GM23338 (cell line): Measurements from ENCODE around the gene DUSP8. TPM values are rescaled to one million over a fixed set of nuclear protein-coding genes. Genes with fewer than 3 reads are reported as not detected.
"Not testable (repeated sequence)": the region's sequence is repeated elsewhere in the genome, so short reads cannot be mapped to it uniquely, and the experiment has no call there.

ENCODE experiments used
- ATAC-seq: fragments of 200-7000 bp; cut with Tn5 transposase; 3 replicates; pipeline ENCODE4 v1.9.1; 2020
- DNase-seq: peaks from one replicate; pipeline ENCODE4 v3.0.0-alpha.2; 2015; ENCODE audit warnings: low spot score
- H2AFZ ChIP-seq: fragments of 200-600 bp; sonication (generic); 2 replicates; pipeline ENCODE4 v1.8.0; 2016; ENCODE audit warnings: antibody characterized with exemption, mild to moderate bottlenecking, moderate library complexity
- H3F3A ChIP-seq: fragments of 200-600 bp; sonication (generic); replicated peaks from 2 replicates; pipeline ENCODE4 v1.8.0; 2017; ENCODE audit warnings: antibody characterized with exemption, mixed run types, low read depth
- H3K27ac ChIP-seq: fragments of 200-600 bp; sonication (generic); 2 replicates; pipeline ENCODE4 v1.6.1; 2016; ENCODE audit warnings: low read depth
- H3K27me3 ChIP-seq: fragments of 200-600 bp; sonication (generic); 2 replicates; pipeline ENCODE4 v1.8.0; 2016; ENCODE audit warnings: mild to moderate bottlenecking, mixed run types, moderate library complexity; ENCODE audit not compliant: insufficient read depth
- H3K36me3 ChIP-seq: fragments of 200-600 bp; sonication (generic); 2 replicates; pipeline ENCODE4 v1.8.0; 2016; ENCODE audit warnings: mild to moderate bottlenecking; ENCODE audit not compliant: insufficient read depth
- H3K4me1 ChIP-seq: fragments of 200-600 bp; sonication (generic); 2 replicates; pipeline ENCODE4 v1.8.0; 2016; ENCODE audit warnings: mild to moderate bottlenecking, moderate library complexity; ENCODE audit not compliant: insufficient read depth
- H3K4me2 ChIP-seq: fragments of 200-600 bp; sonication (generic); 2 replicates; pipeline ENCODE4 v1.7.1; 2017; ENCODE audit warnings: mixed run types
- H3K4me3 ChIP-seq: fragments of 200-600 bp; sonication (generic); 2 replicates; pipeline ENCODE4 v1.6.1; 2016; ENCODE audit warnings: mixed run types
- H3K79me2 ChIP-seq: fragments of 200-600 bp; sonication (generic); replicated peaks from 2 replicates; pipeline ENCODE4 v1.8.0; 2017; ENCODE audit warnings: mild to moderate bottlenecking; ENCODE audit not compliant: insufficient read depth
- H3K9me2 ChIP-seq: fragments of 200-600 bp; sonication (generic); 2 replicates; pipeline ENCODE4 v1.8.0; 2017; ENCODE audit not compliant: insufficient read depth
- H4K20me1 ChIP-seq: fragments of 200-600 bp; sonication (generic); replicated peaks from 2 replicates; pipeline ENCODE4 v1.8.0; 2017; ENCODE audit warnings: mild to moderate bottlenecking; ENCODE audit not compliant: insufficient read depth
- H3K27ac Mint-ChIP-seq: 2 replicates; pipeline ENCODE4 v1.8.0; 2020; ENCODE audit warnings: inconsistent platforms, mild to moderate bottlenecking, moderate library complexity, mixed read lengths
- H3K27me3 Mint-ChIP-seq: 3 replicates; pipeline ENCODE4 v1.8.0; 2022; ENCODE audit warnings: low read depth, mild to moderate bottlenecking, moderate library complexity, mixed read lengths, inconsistent platforms; ENCODE audit not compliant: insufficient read depth, poor library complexity
- H3K36me3 Mint-ChIP-seq: 3 replicates; pipeline ENCODE4 v1.8.0; 2021; ENCODE audit warnings: low read depth, mild to moderate bottlenecking, inconsistent platforms, moderate library complexity, mixed read lengths
- H3K4me1 Mint-ChIP-seq: 3 replicates; pipeline ENCODE4 v1.8.0; 2020; ENCODE audit warnings: mild to moderate bottlenecking, inconsistent platforms, mixed read lengths
- H3K4me3 Mint-ChIP-seq: 3 replicates; pipeline ENCODE4 v1.8.0; 2021; ENCODE audit warnings: moderate library complexity, mild to moderate bottlenecking, inconsistent platforms, mixed read lengths
- H3K9me3 Mint-ChIP-seq: 3 replicates; pipeline ENCODE4 v1.8.0; 2020; ENCODE audit warnings: moderate library complexity, mild to moderate bottlenecking, inconsistent platforms, mixed read lengths
- CTCF ChIP-seq, 2 experiments: fragments of 200-600 bp in 1 of 2; sonication (generic) in 1 of 2; conservative IDR thresholded peaks; 2 replicates each; pipeline versions ENCODE4 v1.5.1 to v1.6.1; 2016 to 2017; ENCODE audit warnings: antibody characterized with exemption in 2 of 2, low read depth in 2 of 2, mild to moderate bottlenecking in 2 of 2, moderate library complexity in 1 of 2
- EZH2 ChIP-seq: fragments of 200-600 bp; sonication (generic); IDR thresholded peaks from one replicate; pipeline ENCODE4 v1.8.0; 2017; ENCODE audit warnings: antibody characterized with exemption, mild to moderate bottlenecking, low read depth; ENCODE audit not compliant: unreplicated experiment
- EZH2phosphoT487 ChIP-seq: fragments of 200-600 bp; sonication (generic); IDR thresholded peaks from one replicate; pipeline ENCODE4 v1.8.1; 2018; ENCODE audit warnings: antibody characterized with exemption; ENCODE audit not compliant: unreplicated experiment
- NANOG ChIP-seq: IDR thresholded peaks from 2 replicates; pipeline ENCODE4 v1.6.1; 2016; ENCODE audit warnings: antibody characterized with exemption, borderline replicate concordance
- POLR2AphosphoS5 ChIP-seq: IDR thresholded peaks from 2 replicates; pipeline ENCODE4 v1.6.1; 2016; ENCODE audit warnings: antibody characterized with exemption, low read depth
- REST ChIP-seq: IDR thresholded peaks from one replicate; pipeline ENCODE4 v1.6.1; 2018; ENCODE audit warnings: antibody characterized with exemption; ENCODE audit not compliant: unreplicated experiment
- STAT1 ChIP-seq: IDR thresholded peaks from one replicate; pipeline ENCODE4 v1.6.1; 2016; ENCODE audit warnings: antibody characterized with exemption; ENCODE audit not compliant: unreplicated experiment
- ZNF114 ChIP-seq: fragments of 250-450 bp; sonication (Bioruptor Pico); IDR thresholded peaks from 2 replicates; pipeline ENCODE4 v1.5.0; 2020; ENCODE audit warnings: mild to moderate bottlenecking, moderate library complexity
- polyA plus RNA-seq: library from polyadenylated mRNA; unstranded; fragments of >200 nt; fragmentation: Nextera tagmentation; extraction: Ambion mirVana; gene quantifications from 2 replicates; pipeline ENCODE4 v1.2.1, GENCODE V29; 2016
- total RNA-seq: library from RNA; depleted of rRNA; stranded (reverse); fragments of >200 nt; shearing (Covaris generic); gene quantifications from 2 replicates; pipeline ENCODE4 v1.2.3, GENCODE V29; 2014
- TF ChIP-seq, protein P1 (sequence below): IDR thresholded peaks from 2 replicates; pipeline ENCODE4 v1.6.1; 2016; ENCODE audit warnings: antibody characterized with exemption

Gene DUSP8
- total and polyA plus RNA-seq, 2 experiments from 2014 or later = 1.1 TPM

DNA sequence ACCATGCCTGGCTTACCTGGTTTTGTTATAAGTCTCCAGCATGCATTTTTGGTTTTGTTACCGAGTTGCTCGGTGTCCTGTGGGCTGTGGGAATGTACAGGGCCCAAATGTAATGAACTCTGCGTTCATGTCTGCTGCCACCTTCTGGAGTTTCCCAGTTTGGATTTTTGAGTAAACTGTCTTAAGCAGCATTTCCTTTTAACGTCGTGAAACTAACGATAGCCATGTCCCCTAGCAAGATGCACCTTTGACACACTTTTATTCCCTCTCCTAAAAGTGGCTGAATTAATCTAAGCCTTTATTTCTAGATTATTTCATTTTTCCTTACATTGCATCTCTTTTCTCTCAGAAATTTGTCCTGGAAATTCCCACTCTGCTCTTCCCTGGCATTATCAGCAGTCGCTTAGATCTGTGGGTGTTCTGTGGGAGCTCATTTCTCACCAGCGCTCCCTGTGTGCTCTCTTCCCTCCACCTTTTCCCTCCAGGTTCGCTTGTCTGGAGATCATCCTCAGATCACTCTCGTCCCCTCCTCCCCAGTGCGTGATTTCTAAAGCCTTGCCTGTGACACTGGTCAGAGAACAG, 24.0 kb upstream of the DUSP8 start:
- peak overlapping the region; percentile 73 for H2AFZ ChIP-seq

DNA sequence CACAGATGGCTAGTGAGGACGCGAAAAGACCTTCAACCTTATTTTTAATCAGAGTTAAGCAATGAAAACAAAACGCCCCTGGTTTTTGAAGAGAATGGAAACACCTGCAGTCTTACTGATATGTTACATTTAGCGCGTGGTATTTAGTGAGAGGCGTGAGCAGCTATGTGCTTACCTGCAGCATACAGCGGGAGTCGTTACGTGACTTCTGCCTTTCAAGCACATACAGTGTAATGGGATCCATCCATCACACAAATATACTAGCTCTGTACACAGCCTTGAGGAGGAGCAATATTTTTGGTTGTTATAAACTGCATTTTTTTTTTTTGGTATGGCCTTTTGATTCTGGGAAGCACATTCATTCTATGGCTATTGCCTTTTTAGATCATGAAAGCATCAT, 20.6 kb upstream of the DUSP8 start:
- ATAC-seq (no peak), DNase-seq (no peak)
- no peak overlapping the region for H3K27ac Mint-ChIP-seq
- Histone ChIP-seq H3K79me2 (no peaks in the 10 kb centered on the region), H3K4me2 (no peak overlapping the region), H3F3A (peaks cover 13% of the 10 kb centered on the region; the same call in 1 of the 2 replicates), H3K27ac (no peak overlapping the region), H3K9me2 (no peaks in the 10 kb centered on the region), H2AFZ (no peak overlapping the region), H3K4me3 (no peak overlapping the region), H3K27me3 (no peaks in the 10 kb centered on the region), H3K36me3 (no peaks in the 10 kb centered on the region), H4K20me1 (no peaks in the 10 kb centered on the region), H3K4me1 (peaks cover 18% of the 10 kb centered on the region)
- no peaks in the 10 kb centered on the region for H3K9me3 Mint-ChIP-seq
- peaks cover 19% of the 10 kb centered on the region for H3K27me3 Mint-ChIP-seq
- H3K4me3 Mint-ChIP-seq = no peak overlapping the region
- no peaks in the 10 kb centered on the region for H3K36me3 Mint-ChIP-seq
- peaks cover 20% of the 10 kb centered on the region for H3K4me1 Mint-ChIP-seq
- TF ChIP-seq POLR2AphosphoS5 (no peak), EZH2phosphoT487 (no peak), REST (no peak), STAT1 (no peak), EZH2 (no peak), NANOG (no peak), ZNF114 (CRISPR knock-in tag) (no peak)
- TF ChIP-seq, protein P1, sequence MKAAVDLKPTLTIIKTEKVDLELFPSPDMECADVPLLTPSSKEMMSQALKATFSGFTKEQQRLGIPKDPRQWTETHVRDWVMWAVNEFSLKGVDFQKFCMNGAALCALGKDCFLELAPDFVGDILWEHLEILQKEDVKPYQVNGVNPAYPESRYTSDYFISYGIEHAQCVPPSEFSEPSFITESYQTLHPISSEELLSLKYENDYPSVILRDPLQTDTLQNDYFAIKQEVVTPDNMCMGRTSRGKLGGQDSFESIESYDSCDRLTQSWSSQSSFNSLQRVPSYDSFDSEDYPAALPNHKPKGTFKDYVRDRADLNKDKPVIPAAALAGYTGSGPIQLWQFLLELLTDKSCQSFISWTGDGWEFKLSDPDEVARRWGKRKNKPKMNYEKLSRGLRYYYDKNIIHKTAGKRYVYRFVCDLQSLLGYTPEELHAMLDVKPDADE = no peak

More for the DNA sequence above, 24.0 kb upstream of the DUSP8 start:
- Mint-ChIP-seq H3K4me3 (peak overlapping the region; percentile 14; the same call in 1 of the 3 replicates), H3K4me1 (peaks cover 28% of the 10 kb centered on the region), H3K27me3 (peaks cover 17% of the 10 kb centered on the region)
- Histone ChIP-seq H3F3A (peaks cover 13% of the 10 kb centered on the region; the same call in 1 of the 2 replicates), H3K4me1 (peaks cover 18% of the 10 kb centered on the region), H3K4me2 (peak overlapping the region; percentile 70), H3K27ac (0 out of 2 replicates have a peak overlapping the region, but pooled peaks have one; percentile 57)
- not testable (repeated sequence) for H3K27me3 ChIP-seq, DNase-seq, H3K27ac Mint-ChIP-seq, H3K36me3 Mint-ChIP-seq, H3K36me3 ChIP-seq, H3K9me3 Mint-ChIP-seq, H3K79me2 ChIP-seq, H4K20me1 ChIP-seq, H3K4me3 ChIP-seq, H3K9me2 ChIP-seq
- peak in 1 of 2 experiments; percentile 24; a peak in 1 of 4 replicates for TF ChIP-seq CTCF (conservative IDR thresholded peaks at IDR 0.05; ENCODE audit: low read depth in 2 of 2)
- peak; percentile 27 for ATAC-seq
